Colonic mucosa (tissue), 4 donors: ENCODE results near the gene PDE4D. TPM values are rescaled to one million over a fixed set of nuclear protein-coding genes. Genes with fewer than 3 reads are reported as not detected.
A peak's percentile ranks its signal among the peaks of the same experiment; 100 is the strongest.

Experiments
- DNase-seq: peaks from one replicate; pipeline ENCODE4 v3.0.0-alpha.2; 2020
- H3K27ac ChIP-seq: fragments of 200-600 bp; one replicate; pipeline ENCODE4 v1.8.0; 2021
- H3K27me3 ChIP-seq: fragments of 200-600 bp; one replicate; pipeline ENCODE4 v1.8.0; 2021
- H3K36me3 ChIP-seq: fragments of 200-600 bp; one replicate; pipeline ENCODE4 v1.8.0; 2021
- H3K4me1 ChIP-seq: fragments of 200-600 bp; one replicate; pipeline ENCODE4 v1.8.0; 2021; ENCODE audit warnings: mild to moderate bottlenecking
- H3K4me3 ChIP-seq: fragments of 200-600 bp; one replicate; pipeline ENCODE4 v1.8.0; 2021
- H3K9ac ChIP-seq, 2 donors: one replicate each; pipeline ENCODE4 v1.7.0; 2013; ENCODE audit warnings: control low read depth in 2 of 2, low read depth in 2 of 2, low read length in 2 of 2
- H3K9me3 ChIP-seq: fragments of 200-600 bp; one replicate; pipeline ENCODE4 v1.8.0; 2021
- intact Hi-C: fragments of 100-400 bp; cut with DNase I; formaldehyde crosslinking; loops from one replicate; pipeline ENCODE4 v1.14.1; 2022
- total RNA-seq, 2 donors: library from RNA; stranded (reverse); fragmentation: NEBNext Ultra II Directional in 1 of 2; extraction: Animal tissue kit (Norgen Biotek cat#: 25700) in 1 of 2; gene quantifications; one replicate each; pipeline ENCODE4 v1.2.1, GENCODE V29; 2021
- TF ChIP-seq, protein P1 (sequence below): fragments of 200-600 bp; IDR thresholded peaks from one replicate; pipeline ENCODE4 v1.8.0; 2022; ENCODE audit warnings: antibody characterized with exemption, mild to moderate bottlenecking
- donor health status: healthy.
- donor health status: DM: no; HTN: no; CAD: no.
- donor health status: DM: no; HTN: no; CAD: no.

Gene PDE4D
- total RNA-seq, 2 donors from 2014 or later, result 23.1 to 53.7 TPM

DNA sequence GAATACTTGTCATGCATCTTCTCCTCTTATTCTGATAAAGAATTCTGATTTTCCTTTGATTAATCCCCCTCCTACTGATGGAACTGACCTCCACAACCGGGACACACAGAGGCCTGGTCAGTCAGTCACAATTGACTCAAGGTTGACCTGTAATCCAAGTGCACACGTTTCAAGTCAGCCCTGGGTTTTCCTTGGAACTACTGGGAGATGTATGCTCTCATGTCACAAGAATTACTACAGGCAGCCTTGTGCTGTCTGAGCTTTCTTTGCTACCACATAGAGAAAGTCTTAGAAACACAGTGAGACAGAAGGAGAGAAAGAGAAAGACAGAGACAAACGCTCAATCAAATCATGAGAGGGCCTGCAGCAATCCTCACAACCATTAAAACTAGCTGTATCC, 345.8 kb downstream of the PDE4D start:
- H3K9ac ChIP-seq, result no peak overlapping the region
- no peak for DNase-seq
- no peak overlapping the region for H3K4me3 ChIP-seq
- TF ChIP-seq, protein P1, sequence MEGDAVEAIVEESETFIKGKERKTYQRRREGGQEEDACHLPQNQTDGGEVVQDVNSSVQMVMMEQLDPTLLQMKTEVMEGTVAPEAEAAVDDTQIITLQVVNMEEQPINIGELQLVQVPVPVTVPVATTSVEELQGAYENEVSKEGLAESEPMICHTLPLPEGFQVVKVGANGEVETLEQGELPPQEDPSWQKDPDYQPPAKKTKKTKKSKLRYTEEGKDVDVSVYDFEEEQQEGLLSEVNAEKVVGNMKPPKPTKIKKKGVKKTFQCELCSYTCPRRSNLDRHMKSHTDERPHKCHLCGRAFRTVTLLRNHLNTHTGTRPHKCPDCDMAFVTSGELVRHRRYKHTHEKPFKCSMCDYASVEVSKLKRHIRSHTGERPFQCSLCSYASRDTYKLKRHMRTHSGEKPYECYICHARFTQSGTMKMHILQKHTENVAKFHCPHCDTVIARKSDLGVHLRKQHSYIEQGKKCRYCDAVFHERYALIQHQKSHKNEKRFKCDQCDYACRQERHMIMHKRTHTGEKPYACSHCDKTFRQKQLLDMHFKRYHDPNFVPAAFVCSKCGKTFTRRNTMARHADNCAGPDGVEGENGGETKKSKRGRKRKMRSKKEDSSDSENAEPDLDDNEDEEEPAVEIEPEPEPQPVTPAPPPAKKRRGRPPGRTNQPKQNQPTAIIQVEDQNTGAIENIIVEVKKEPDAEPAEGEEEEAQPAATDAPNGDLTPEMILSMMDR, result no peak
- no peaks in the 10 kb centered on the region for H3K27me3 ChIP-seq
- H3K27ac ChIP-seq, result no peak overlapping the region
- no peaks in the 10 kb centered on the region for H3K36me3 ChIP-seq
- no peaks in the 10 kb centered on the region for H3K4me1 ChIP-seq
- intact Hi-C loops, result no loop called here
- H3K9me3 ChIP-seq, result no peaks in the 10 kb centered on the region

DNA sequence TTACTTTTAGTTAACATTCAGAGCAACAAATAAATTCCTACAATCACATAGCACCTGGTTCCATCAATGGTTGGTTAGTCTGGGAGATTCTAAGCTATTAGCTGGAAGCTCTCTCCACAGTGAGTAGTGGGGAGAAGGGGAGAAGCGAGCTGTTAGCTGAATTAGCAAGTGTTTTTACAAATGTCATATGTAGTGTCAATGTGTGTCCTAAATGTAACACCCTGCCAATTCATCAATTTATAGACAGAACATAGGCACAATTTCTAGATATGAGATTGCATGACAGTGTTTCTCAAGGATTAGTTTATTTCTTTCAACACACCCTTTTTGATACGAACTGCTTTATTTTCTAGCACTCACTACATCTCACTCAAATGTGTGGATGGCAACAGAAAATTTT, 349.0 kb downstream of the PDE4D start:
- Histone ChIP-seq H3K9ac (no peak overlapping the region), H3K27ac (no peak overlapping the region), H3K4me1 (no peaks in the 10 kb centered on the region), H3K27me3 (no peaks in the 10 kb centered on the region), H3K4me3 (no peak overlapping the region), H3K36me3 (no peaks in the 10 kb centered on the region), H3K9me3 (no peaks in the 10 kb centered on the region)
- intact Hi-C loops, result no loop called here
- TF ChIP-seq, protein P1, result no peak
- DNase-seq, result no peak

- Histone ChIP-seq H3K4me1 (no peaks in the 10 kb centered on the region), H3K36me3 (no peaks in the 10 kb centered on the region), H3K9ac (no peak overlapping the region), H3K27me3 (no peaks in the 10 kb centered on the region), H3K9me3 (no peaks in the 10 kb centered on the region), H3K4me3 (no peak overlapping the region), H3K27ac (no peak overlapping the region)
- TF ChIP-seq, protein P1, result no peak
- intact Hi-C loops, result no loop called here
- DNase-seq, result no peak
Observed at GRCh38 chr5:59543821-59544442, 349.6 kb downstream of the PDE4D start.

- no peaks in the 10 kb centered on the region for H3K9me3 ChIP-seq
- no peak overlapping the region for H3K27ac ChIP-seq
- no peak overlapping the region for H3K4me3 ChIP-seq
- peak; percentile 43 for DNase-seq
- intact Hi-C loops, result no loop called here
- H3K4me1 ChIP-seq, result no peaks in the 10 kb centered on the region
- H3K9ac ChIP-seq, result no peak overlapping the region
- no peaks in the 10 kb centered on the region for H3K36me3 ChIP-seq
- TF ChIP-seq, protein P1, result no peak
- H3K27me3 ChIP-seq, result no peaks in the 10 kb centered on the region
Observed at GRCh38 chr5:59542851-59543820, 350.4 kb downstream of the PDE4D start.

DNA sequence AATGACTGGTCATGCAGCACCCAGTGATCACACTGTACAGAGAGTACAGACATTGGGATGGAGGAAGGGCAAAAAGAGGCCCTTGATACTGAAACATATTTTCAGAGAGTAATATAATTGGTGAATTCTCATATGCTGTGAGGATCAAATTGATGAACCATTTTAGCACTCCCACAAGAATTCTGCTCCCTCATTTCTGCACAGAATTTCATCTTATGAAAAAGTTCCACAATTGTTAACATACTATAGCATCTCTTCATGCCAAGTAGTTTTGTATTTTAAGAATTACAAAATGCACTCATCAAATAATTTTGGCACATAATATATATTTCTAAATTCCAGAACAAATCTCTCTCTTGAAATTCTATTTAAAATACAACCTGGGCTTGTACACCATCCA, 351.2 kb downstream of the PDE4D start:
- TF ChIP-seq, protein P1, result no peak
- Histone ChIP-seq H3K27me3 (no peaks in the 10 kb centered on the region), H3K36me3 (no peaks in the 10 kb centered on the region), H3K4me1 (no peaks in the 10 kb centered on the region), H3K27ac (no peak overlapping the region), H3K4me3 (no peak overlapping the region), H3K9me3 (no peaks in the 10 kb centered on the region), H3K9ac (no peak overlapping the region)
- no peak for DNase-seq
- intact Hi-C loops, result no loop called here
